ENCODE results near the gene TMEM120A. TPM values are rescaled to one million over a fixed set of nuclear protein-coding genes. Genes with fewer than 3 reads are reported as not detected.

Gene TMEM120A
- total RNA-seq, 6 experiments from 2014 or later = 20.8 to 104 (median 53.1) TPM

- peaks cover 0 to 37% (median 14%) of the 10 kb centered on the region in 4 donors for H3K4me1 ChIP-seq
- TF ChIP-seq CTCF (IDR thresholded peaks at IDR 0.05) (no peak), POLR2A (IDR thresholded peaks at IDR 0.05) (no peak)
- peak in 1 of 3 donors; percentile 60 for DNase-seq
- no peak overlapping the region for H3K4me3 ChIP-seq
- ATAC-seq = no peak
- 45% methylated on average over 6 of the region's 26 CpGs for WGBS (ENCODE audit: insufficient coverage, low coverage, low lambda C conversion rate, missing lambda C conversion rate)
- intact Hi-C loops (cut with DNase I) = no loop called here
- no peaks in the 10 kb centered on the region for H3K9me3 ChIP-seq
- no peaks in the 10 kb centered on the region for H3K27me3 ChIP-seq
- peaks cover 0 to 93% (median 60%) of the 10 kb centered on the region in 4 donors for H3K36me3 ChIP-seq
- H3K27ac ChIP-seq = peak overlapping the region in 1 of 3 donors; percentile 37
These were observed 10.8 kb downstream of the TMEM120A start for GRCh38 chr7:75983471-75984129.

- ATAC-seq (no peak), DNase-seq (peak in 2 of 3 donors; percentile 31 to 55)
- TF ChIP-seq POLR2A (IDR thresholded peaks at IDR 0.05) (no peak), CTCF (IDR thresholded peaks at IDR 0.05) (no peak)
- intact Hi-C loops (cut with DNase I) = no loop called here
- H3K4me1 ChIP-seq = peaks cover 0 to 40% (median 14%) of the 10 kb centered on the region in 4 donors
- H3K27me3 ChIP-seq = no peaks in the 10 kb centered on the region
- WGBS (ENCODE audit: insufficient coverage, low coverage, low lambda C conversion rate, missing lambda C conversion rate) = 78% methylated on average over 4 of the region's 22 CpGs
- H3K9me3 ChIP-seq = no peaks in the 10 kb centered on the region
- H3K36me3 ChIP-seq = peaks cover 0 to 100% (median 65%) of the 10 kb centered on the region in 4 donors
- peak overlapping the region in 2 of 3 donors; percentile 2 to 75 for H3K27ac ChIP-seq
- no peak overlapping the region for H3K4me3 ChIP-seq
These were observed 11.9 kb downstream of the TMEM120A start for GRCh38 chr7:75982306-75983064.

- H3K4me1 ChIP-seq = peaks cover 0 to 42% (median 14%) of the 10 kb centered on the region in 4 donors
- TF ChIP-seq CTCF (IDR thresholded peaks at IDR 0.05) (no peak), POLR2A (IDR thresholded peaks at IDR 0.05) (no peak)
- ATAC-seq = no peak
These were observed 12.7 kb downstream of the TMEM120A start for GRCh38 chr7:75981453-75982305.

GRCh38 chr7:75981203-75981452, 13.3 kb downstream of the TMEM120A start:
- no peak overlapping the region for H3K4me3 ChIP-seq
- H3K27me3 ChIP-seq = no peaks in the 10 kb centered on the region
- H3K36me3 ChIP-seq = peaks cover 0 to 100% (median 71%) of the 10 kb centered on the region in 4 donors
- DNase-seq = no peak
- no peaks in the 10 kb centered on the region for H3K9me3 ChIP-seq
- H3K27ac ChIP-seq = peak overlapping the region in 1 of 3 donors; percentile 75
- no CpG with 5 or more reads among the region's 12 CpGs for WGBS (ENCODE audit: insufficient coverage, low coverage, low lambda C conversion rate, missing lambda C conversion rate)
- intact Hi-C loops (cut with DNase I) = no loop called here
- H3K4me1 ChIP-seq = peaks cover 0 to 36% (median 12%) of the 10 kb centered on the region in 4 donors
- TF ChIP-seq POLR2A (IDR thresholded peaks at IDR 0.05) = no peak
- no peak for TF ChIP-seq CTCF (IDR thresholded peaks at IDR 0.05)
- no peak for ATAC-seq

More at GRCh38 chr7:75981453-75982305, 12.7 kb downstream of the TMEM120A start:
- H3K27ac ChIP-seq = peak overlapping the region in 2 of 3 donors; percentile 2 to 75
- intact Hi-C loops (cut with DNase I) = no loop called here
- no peaks in the 10 kb centered on the region for H3K27me3 ChIP-seq
- H3K9me3 ChIP-seq = no peaks in the 10 kb centered on the region
- H3K4me3 ChIP-seq = no peak overlapping the region
- H3K36me3 ChIP-seq = peaks cover 0 to 100% (median 71%) of the 10 kb centered on the region in 4 donors
- WGBS (ENCODE audit: insufficient coverage, low coverage, low lambda C conversion rate, missing lambda C conversion rate) = 81% methylated on average over 9 of the region's 38 CpGs
- DNase-seq = peak in 1 of 3 donors; percentile 60
